Activated T-helper 2 cell treated with anti-CD3 and anti-CD28 coated beads, Interferon-gamma antibody, Interleukin-2, Interleukin-4, amounts not matched to agents 10 μg/mL and 5 μg/mL and 100 μg/mL, durations not matched to agents 14 hours and 24 hours and 36 hours (primary cell): ENCODE data around the gene CCDC102A. TPM values are rescaled to one million over a fixed set of nuclear protein-coding genes. Genes with fewer than 3 reads are reported as not detected.

Experiments
- DNase-seq: peaks from one replicate; pipeline ENCODE4 v3.0.0; 2021; ENCODE audit warnings: low spot score
- H3K27ac Mint-ChIP-seq: one replicate; pipeline ENCODE4 v1.8.0; 2021; ENCODE audit warnings: mixed read lengths
- H3K27me3 Mint-ChIP-seq: one replicate; pipeline ENCODE4 v1.8.0; 2021; ENCODE audit warnings: low read depth, mixed read lengths
- H3K36me3 Mint-ChIP-seq: one replicate; pipeline ENCODE4 v1.8.0; 2021; ENCODE audit warnings: low read depth, mixed read lengths
- H3K4me1 Mint-ChIP-seq: one replicate; pipeline ENCODE4 v1.8.0; 2021; ENCODE audit warnings: low read depth, mixed read lengths
- H3K4me3 Mint-ChIP-seq: one replicate; pipeline ENCODE4 v1.8.0; 2021; ENCODE audit warnings: low read depth, mild to moderate bottlenecking, moderate library complexity, mixed read lengths
- H3K9me3 Mint-ChIP-seq: one replicate; pipeline ENCODE4 v1.8.0; 2021; ENCODE audit warnings: mixed read lengths
- intact Hi-C: fragments of 100-400 bp; cut with micrococcal nuclease; formaldehyde crosslinking; loops from one replicate; pipeline ENCODE4 v1.15.1; 2023
- total RNA-seq: library from RNA; stranded (reverse); gene quantifications from 2 replicates; pipeline ENCODE4 v1.2.3, GENCODE V29; 2022

CCDC102A gene
- total RNA-seq, 1 donor from 2014 or later: 6.8 TPM

- H3K27me3 Mint-ChIP-seq: no peaks in the 10 kb centered on the region
- peaks cover 6% of the 10 kb centered on the region for H3K36me3 Mint-ChIP-seq
- DNase-seq: peak; percentile 62
- H3K4me1 Mint-ChIP-seq: no peaks in the 10 kb centered on the region
- H3K4me3 Mint-ChIP-seq: no peak overlapping the region
- intact Hi-C loops: loop anchor here (1.0 to 2.0 kb wide), 4 partner anchors 45 to 220 kb away; partner anchors contain the start of gene POLR2C
- H3K27ac Mint-ChIP-seq: no peak overlapping the region
- H3K9me3 Mint-ChIP-seq: no peaks in the 10 kb centered on the region
These were observed 16.5 kb downstream of the CCDC102A start for GRCh38 chr16:57519796-57520360.

- H3K36me3 Mint-ChIP-seq: peaks cover 6% of the 10 kb centered on the region
- no peak for DNase-seq
- intact Hi-C loops: loop anchor here (1.0 to 2.0 kb wide), 3 partner anchors 44 to 100 kb away; partner anchors contain the start of gene POLR2C
- H3K4me1 Mint-ChIP-seq: no peaks in the 10 kb centered on the region
- H3K4me3 Mint-ChIP-seq: no peak overlapping the region
- H3K27me3 Mint-ChIP-seq: no peaks in the 10 kb centered on the region
- no peak overlapping the region for H3K27ac Mint-ChIP-seq
- H3K9me3 Mint-ChIP-seq: no peaks in the 10 kb centered on the region
These were observed 17.4 kb downstream of the CCDC102A start for GRCh38 chr16:57518922-57519321.

DNA sequence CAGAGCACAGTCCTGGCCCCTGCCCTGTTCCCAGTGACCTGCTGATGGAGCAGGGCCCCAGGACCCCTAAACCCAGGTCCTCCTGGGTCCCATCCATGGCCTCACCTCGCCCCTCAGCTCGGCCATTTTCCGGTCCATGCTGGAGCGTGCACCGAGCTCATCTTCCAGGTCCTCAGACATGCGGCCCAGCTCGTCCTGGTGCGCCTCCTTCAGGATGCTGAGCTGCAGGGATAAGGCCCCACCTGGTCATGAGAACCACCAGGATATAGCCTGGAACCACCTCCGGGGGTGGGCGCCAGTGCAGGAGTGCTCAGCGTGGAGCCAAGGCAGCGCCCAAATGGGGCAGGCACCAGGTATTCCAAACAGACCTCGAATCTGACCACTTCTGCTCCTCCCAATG lies 17.9 kb downstream of the CCDC102A start:
- no peaks in the 10 kb centered on the region for H3K4me1 Mint-ChIP-seq
- intact Hi-C loops: loop anchor here (2.0 kb wide), 1 partner anchor 56 kb away; the partner anchor contains the start of gene POLR2C
- no peaks in the 10 kb centered on the region for H3K9me3 Mint-ChIP-seq
- no peak for DNase-seq
- H3K27me3 Mint-ChIP-seq: no peaks in the 10 kb centered on the region
- H3K4me3 Mint-ChIP-seq: no peak overlapping the region
- H3K36me3 Mint-ChIP-seq: peaks cover 6% of the 10 kb centered on the region
- H3K27ac Mint-ChIP-seq: no peak overlapping the region

DNA sequence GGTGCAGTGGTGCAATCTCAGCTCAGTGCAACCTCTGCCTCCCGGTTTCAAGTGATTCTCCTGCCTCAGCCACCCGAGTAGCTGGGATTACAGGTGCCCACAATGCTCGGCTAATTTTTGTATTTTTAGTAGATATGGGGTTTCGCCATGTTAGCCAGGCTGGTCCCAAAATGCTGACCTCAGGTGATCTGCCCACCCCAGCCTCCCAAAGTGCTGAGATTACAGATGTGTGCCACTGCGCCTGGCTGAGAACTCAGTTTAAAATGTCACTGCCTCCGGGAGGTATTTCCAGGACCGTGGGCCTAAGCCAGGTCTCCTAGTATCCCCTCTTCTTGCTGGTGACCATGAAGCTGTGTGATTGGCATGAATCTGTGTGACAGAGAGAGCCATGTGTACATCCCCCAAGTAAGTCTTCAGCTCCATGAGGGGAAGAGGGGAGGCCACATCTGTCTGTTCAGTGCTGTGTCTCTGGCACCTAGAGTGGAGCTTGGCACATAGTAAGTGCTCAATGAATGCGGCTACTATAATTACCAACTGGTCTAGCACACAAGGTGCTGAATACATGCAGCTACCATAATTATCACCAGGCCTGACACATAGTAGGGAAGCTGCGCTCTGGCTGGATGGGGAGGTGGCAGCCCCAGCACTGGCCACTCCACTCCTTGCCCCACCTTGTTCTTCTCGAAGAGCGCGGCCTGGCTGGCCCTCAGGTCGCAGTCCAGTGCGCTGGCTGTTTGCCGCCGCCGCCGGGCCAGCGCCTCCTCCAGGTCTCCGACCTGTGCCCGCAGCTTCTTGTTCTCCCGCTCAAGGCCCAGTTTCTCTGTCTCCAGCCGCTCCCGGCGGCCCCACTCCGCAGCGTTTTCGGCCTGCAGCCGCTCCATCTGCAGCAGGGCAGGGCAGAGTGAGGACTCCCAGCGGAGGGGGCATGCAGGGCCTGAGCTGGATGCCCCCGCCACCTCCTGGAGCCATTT lies 18.7 kb downstream of the CCDC102A start:
- intact Hi-C loops: loop anchor here (2.0 kb wide), 1 partner anchor 55 kb away; the partner anchor contains the start of gene POLR2C
- H3K4me3 Mint-ChIP-seq: no peak overlapping the region
- H3K27ac Mint-ChIP-seq: no peak overlapping the region
- no peaks in the 10 kb centered on the region for H3K27me3 Mint-ChIP-seq
- DNase-seq: no peak
- peaks cover 6% of the 10 kb centered on the region for H3K36me3 Mint-ChIP-seq
- no peaks in the 10 kb centered on the region for H3K9me3 Mint-ChIP-seq
- no peaks in the 10 kb centered on the region for H3K4me1 Mint-ChIP-seq

DNA sequence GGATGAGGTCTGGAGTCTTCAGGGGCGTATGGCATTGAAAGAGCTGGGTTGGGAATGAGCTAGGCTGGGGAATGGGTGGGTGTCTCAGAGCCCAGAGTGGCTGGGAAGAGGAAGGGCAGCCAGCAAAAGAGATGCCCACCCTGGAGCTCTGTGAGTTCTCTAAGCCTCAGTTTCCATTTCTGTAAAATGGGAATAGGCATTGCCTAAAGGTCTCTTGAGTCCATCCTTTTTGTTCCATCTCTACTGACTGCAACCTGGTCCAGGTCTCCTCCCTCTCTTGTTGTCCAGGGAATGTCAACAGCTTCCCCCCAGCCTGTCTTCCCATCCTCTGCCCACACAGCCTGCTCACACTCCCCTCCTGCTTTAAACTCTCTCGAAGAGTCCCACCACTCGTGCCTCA lies 19.6 kb downstream of the CCDC102A start:
- Mint-ChIP-seq H3K4me1 (no peaks in the 10 kb centered on the region), H3K27ac (no peak overlapping the region), H3K4me3 (no peak overlapping the region), H3K36me3 (peaks cover 6% of the 10 kb centered on the region), H3K27me3 (no peaks in the 10 kb centered on the region), H3K9me3 (no peaks in the 10 kb centered on the region)
- DNase-seq: no peak
- intact Hi-C loops: no loop called here

GRCh38 chr16:57516176-57516725 lies 20.1 kb downstream of the CCDC102A start:
- no peaks in the 10 kb centered on the region for H3K27me3 Mint-ChIP-seq
- no peak overlapping the region for H3K27ac Mint-ChIP-seq
- no peaks in the 10 kb centered on the region for H3K4me1 Mint-ChIP-seq
- no peak for DNase-seq
- peaks cover 6% of the 10 kb centered on the region for H3K36me3 Mint-ChIP-seq
- intact Hi-C loops: no loop called here
- H3K9me3 Mint-ChIP-seq: no peaks in the 10 kb centered on the region
- H3K4me3 Mint-ChIP-seq: no peak overlapping the region

- Mint-ChIP-seq H3K9me3 (no peaks in the 10 kb centered on the region), H3K27me3 (no peaks in the 10 kb centered on the region), H3K4me3 (no peak overlapping the region), H3K36me3 (peaks cover 3% of the 10 kb centered on the region), H3K27ac (no peak overlapping the region), H3K4me1 (no peaks in the 10 kb centered on the region)
- DNase-seq: no peak
- intact Hi-C loops: no loop called here
These were observed 21.4 kb downstream of the CCDC102A start for GRCh38 chr16:57514791-57515600.

DNA sequence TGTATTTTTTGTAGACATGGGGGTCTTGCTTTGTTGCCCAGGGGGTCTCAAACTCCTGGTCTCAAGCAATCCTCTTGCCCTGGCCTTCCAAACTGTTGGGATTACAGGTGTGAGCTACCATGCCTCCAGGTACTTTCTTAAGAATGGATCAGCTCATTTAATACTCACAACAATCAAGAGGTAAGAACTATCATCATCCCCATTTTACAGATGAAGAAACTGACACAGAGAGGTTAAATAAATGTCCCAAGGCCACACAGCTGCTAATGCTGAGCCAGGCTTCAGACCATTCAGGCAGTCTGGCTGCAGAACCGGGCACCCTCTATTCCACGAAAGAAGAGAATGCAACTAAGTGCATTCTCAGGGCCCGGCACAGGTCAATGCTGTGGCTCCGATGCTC lies 22.0 kb downstream of the CCDC102A start:
- no peaks in the 10 kb centered on the region for H3K4me1 Mint-ChIP-seq
- H3K9me3 Mint-ChIP-seq: no peaks in the 10 kb centered on the region
- H3K27ac Mint-ChIP-seq: no peak overlapping the region
- no peaks in the 10 kb centered on the region for H3K27me3 Mint-ChIP-seq
- no peak for DNase-seq
- H3K4me3 Mint-ChIP-seq: no peak overlapping the region
- intact Hi-C loops: no loop called here
- peaks cover 3% of the 10 kb centered on the region for H3K36me3 Mint-ChIP-seq

GRCh38 chr16:57513371-57514102 lies 22.8 kb downstream of the CCDC102A start:
- Mint-ChIP-seq H3K27me3 (no peaks in the 10 kb centered on the region), H3K27ac (no peak overlapping the region)

DNA sequence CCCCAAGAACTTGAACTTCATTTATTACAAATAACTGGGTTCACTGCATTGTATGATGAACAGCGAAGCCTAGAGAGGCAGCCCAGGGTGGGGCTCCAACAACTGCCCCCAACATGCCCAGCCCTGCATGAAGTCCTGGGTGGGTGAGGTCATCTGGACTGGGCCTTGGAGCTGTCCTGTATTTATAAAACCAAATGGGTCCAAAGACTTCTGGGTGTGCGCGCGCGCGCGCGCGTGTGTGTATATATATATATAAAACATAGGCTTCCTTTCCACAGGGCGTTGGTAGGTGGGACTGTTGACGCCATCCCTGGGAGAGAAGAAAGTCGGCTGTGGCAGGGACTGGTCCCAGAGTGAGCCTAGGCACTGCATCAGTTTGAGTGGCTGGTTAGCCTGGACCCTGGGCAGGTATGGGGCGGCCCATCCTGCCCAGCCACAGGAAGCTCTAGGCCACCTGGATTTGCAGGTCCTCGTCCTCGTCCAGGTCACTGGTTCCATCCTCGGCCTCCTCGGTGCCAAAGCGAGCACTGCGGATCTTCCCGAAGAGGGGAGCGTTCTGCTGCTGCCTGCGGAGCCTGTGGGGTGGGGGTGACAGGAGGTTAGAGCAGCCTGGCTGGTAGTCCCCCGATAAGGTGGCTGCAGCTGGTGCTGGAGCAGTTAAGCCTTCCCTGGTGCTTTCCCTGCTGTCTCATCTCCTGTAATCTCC lies 23.9 kb downstream of the CCDC102A start:
- Mint-ChIP-seq H3K4me1 (no peaks in the 10 kb centered on the region), H3K9me3 (no peaks in the 10 kb centered on the region), H3K4me3 (no peak overlapping the region), H3K27ac (no peak overlapping the region), H3K36me3 (peaks cover 3% of the 10 kb centered on the region), H3K27me3 (no peaks in the 10 kb centered on the region)
- intact Hi-C loops: no loop called here
- no peak for DNase-seq

More at GRCh38 chr16:57513371-57514102, 22.8 kb downstream of the CCDC102A start:
- peaks cover 3% of the 10 kb centered on the region for H3K36me3 Mint-ChIP-seq
- no peaks in the 10 kb centered on the region for H3K9me3 Mint-ChIP-seq
- no peaks in the 10 kb centered on the region for H3K4me1 Mint-ChIP-seq
- DNase-seq: no peak
- intact Hi-C loops: no loop called here
- H3K4me3 Mint-ChIP-seq: no peak overlapping the region

DNA sequence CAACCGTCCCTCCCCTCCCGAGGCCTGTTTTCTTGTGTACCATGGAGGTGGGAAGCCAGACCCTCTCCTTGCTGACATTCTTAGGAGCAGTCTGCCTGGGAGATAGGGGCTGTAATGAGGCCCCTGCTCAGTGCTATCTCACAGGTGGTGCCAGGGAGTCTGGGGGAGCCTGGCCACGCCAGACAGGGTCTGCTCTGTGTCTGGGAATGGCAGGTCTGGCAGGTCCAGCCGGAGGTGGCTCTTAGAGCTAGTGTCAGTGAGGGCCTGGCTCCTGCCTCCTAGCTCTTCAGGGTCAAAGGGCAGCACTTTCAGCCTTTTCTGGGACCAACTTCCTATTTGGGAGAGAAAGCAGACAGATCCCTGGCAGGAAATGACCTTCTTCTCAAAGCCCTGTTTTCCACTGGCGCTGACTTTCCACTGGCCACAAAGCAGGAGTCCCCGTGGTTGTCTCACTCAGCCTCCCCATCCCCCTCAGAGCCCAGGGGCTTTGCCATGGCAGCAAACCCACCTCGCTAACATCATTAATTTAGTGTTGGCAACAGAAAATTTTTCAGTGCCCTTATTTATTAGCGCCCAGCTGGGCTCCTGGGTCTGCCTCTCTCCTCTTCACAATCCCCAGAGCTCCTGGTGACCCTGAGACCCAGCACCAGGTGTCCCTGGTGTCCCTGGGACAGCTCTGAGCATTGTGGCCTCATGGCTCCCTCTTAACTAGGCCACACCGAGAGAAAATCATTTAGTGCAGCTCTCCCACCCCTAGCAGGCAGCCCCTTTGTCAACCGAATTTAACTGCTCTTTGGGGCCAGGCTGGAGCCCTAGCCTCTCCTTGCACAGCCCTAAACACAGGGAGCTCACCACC lies 26.1 kb downstream of the CCDC102A start:
- Mint-ChIP-seq H3K4me3 (no peak overlapping the region), H3K27ac (no peak overlapping the region)
- intact Hi-C loops: no loop called here

More for the DNA sequence above, 26.1 kb downstream of the CCDC102A start:
- H3K36me3 Mint-ChIP-seq: no peaks in the 10 kb centered on the region
- no peaks in the 10 kb centered on the region for H3K27me3 Mint-ChIP-seq
- no peak for DNase-seq
- H3K4me1 Mint-ChIP-seq: no peaks in the 10 kb centered on the region
- no peaks in the 10 kb centered on the region for H3K9me3 Mint-ChIP-seq
